SK-N-SH (cell line): Measurements from ENCODE around the gene CNNM1. TPM values are rescaled to one million over a fixed set of nuclear protein-coding genes. Genes with fewer than 3 reads are reported as not detected.

ENCODE experiments used
- CTCF ChIA-PET: fragments of 300-600, 350-600 bp; formaldehyde crosslinking; extraction: SDS; loops from one replicate; lab custom pipeline; 2021; lab: Yijun Ruan, JAX
- POLR2A ChIA-PET: fragments of 350-600 bp; sonication (Branson Sonifier 250); formaldehyde crosslinking; extraction: SDS; loops from one replicate; lab custom pipeline; 2020; ENCODE audit warnings: antibody characterized with exemption, inconsistent platforms; lab: Yijun Ruan, JAX
- DNase-seq: peaks from one replicate; pipeline ENCODE4 v3.0.0; 2012
- H2AFZ ChIP-seq: fragments of 200-600 bp; sonication (generic); 2 replicates; pipeline ENCODE4 v1.8.1; 2016; ENCODE audit warnings: antibody characterized with exemption, mild to moderate bottlenecking, low read depth
- H3F3A ChIP-seq: fragments of 200-600 bp; sonication (generic); replicated peaks from 2 replicates; pipeline ENCODE3; 2016; ENCODE audit warnings: antibody characterized with exemption, mild to moderate bottlenecking; ENCODE audit not compliant: insufficient read depth
- H3K27ac ChIP-seq, 2 experiments: fragments of 200-500 bp in 1 of 2; fragments of 200-600 bp in 1 of 2; sonication (Bioruptor generic) in 1 of 2; sonication (generic), shearing (Covaris generic) in 1 of 2; 2 replicates each; pipeline versions ENCODE4 v1.5.1 to v1.6.1; 2014 to 2016; ENCODE audit warnings: low read depth in 2 of 2, inconsistent platforms in 1 of 2, low read length in 1 of 2, mild to moderate bottlenecking in 1 of 2, mixed read lengths in 1 of 2
- H3K27me3 ChIP-seq: fragments of 200-600 bp; sonication (generic), shearing (Covaris generic); 2 replicates; pipeline ENCODE4 v1.6.1; 2016; ENCODE audit warnings: mixed run types; ENCODE audit not compliant: insufficient read depth
- H3K36me3 ChIP-seq, 2 experiments: fragments of 200-500 bp in 1 of 2; fragments of 200-600 bp in 1 of 2; sonication (Bioruptor generic) in 1 of 2; sonication (generic) in 1 of 2; replicated peaks in 1 of 2; 2 replicates each; pipeline versions ENCODE3 to v1.5.1; 2014 to 2016; ENCODE audit warnings: low read length in 1 of 2, mild to moderate bottlenecking in 1 of 2; ENCODE audit not compliant: insufficient read depth in 2 of 2, control insufficient read depth in 1 of 2
- H3K4me1 ChIP-seq, 2 experiments: fragments of 200-500 bp in 1 of 2; fragments of 200-600 bp in 1 of 2; sonication (Bioruptor generic) in 1 of 2; sonication (generic), shearing (Covaris generic) in 1 of 2; 2 replicates each; pipeline versions ENCODE4 v1.5.1 to v1.6.1; 2014 to 2016; ENCODE audit warnings: low read depth in 1 of 2, low read length in 1 of 2, mixed run types in 1 of 2; ENCODE audit not compliant: insufficient read depth in 2 of 2, control insufficient read depth in 1 of 2
- H3K4me2 ChIP-seq: fragments of 200-600 bp; sonication (generic), shearing (Covaris generic); 2 replicates; pipeline ENCODE4 v1.6.1; 2017; ENCODE audit warnings: mixed run types
- H3K4me3 ChIP-seq, 2 experiments: fragments of 200-500 bp in 1 of 2; fragments of 200-600 bp in 1 of 2; sonication (Bioruptor generic) in 1 of 2; sonication (generic), shearing (Covaris generic) in 1 of 2; 2 replicates each; pipeline versions ENCODE4 v1.5.1 to v1.8.1; 2014 to 2016; ENCODE audit warnings: low read depth in 2 of 2, inconsistent platforms in 1 of 2, low read length in 1 of 2, mild to moderate bottlenecking in 1 of 2, mixed read lengths in 1 of 2, moderate library complexity in 1 of 2
- H3K79me2 ChIP-seq: fragments of 200-600 bp; sonication (generic); 2 replicates; pipeline ENCODE4 v1.8.1; 2017; ENCODE audit warnings: mild to moderate bottlenecking; ENCODE audit not compliant: insufficient read depth
- H3K9ac ChIP-seq: fragments of 200-600 bp; sonication (generic); 2 replicates; pipeline ENCODE4 v1.6.1; 2017; ENCODE audit warnings: mixed run types
- H3K9me2 ChIP-seq: fragments of 200-600 bp; sonication (generic); 2 replicates; pipeline ENCODE4 v1.6.1; 2017; ENCODE audit warnings: mixed run types
- H3K9me3 ChIP-seq: fragments of 200-600 bp; sonication (generic); 2 replicates; pipeline ENCODE4 v1.6.1; 2017; ENCODE audit warnings: mixed run types, mild to moderate bottlenecking, moderate library complexity
- H4K20me1 ChIP-seq: fragments of 200-600 bp; sonication (generic); 2 replicates; pipeline ENCODE4 v1.6.1; 2017; ENCODE audit warnings: mild to moderate bottlenecking, mixed run types; ENCODE audit not compliant: insufficient read depth
- JUND ChIP-seq: IDR thresholded peaks from 2 replicates; pipeline ENCODE4 v1.4.0; 2012
- MAX ChIP-seq: IDR thresholded peaks from 2 replicates; pipeline ENCODE4 v1.4.0; 2012; ENCODE audit warnings: low read depth
- MEF2A ChIP-seq: IDR thresholded peaks from 2 replicates; pipeline ENCODE4 v1.4.0; 2012; ENCODE audit warnings: low read depth, borderline replicate concordance
- MXI1 ChIP-seq: IDR thresholded peaks from 2 replicates; pipeline ENCODE4 v1.6.1; 2012; ENCODE audit warnings: mild to moderate bottlenecking, low read depth, low read length, improper control_type of control experiment
- NFIC ChIP-seq: IDR thresholded peaks from 2 replicates; pipeline ENCODE4 v1.4.0; 2012; ENCODE audit warnings: borderline replicate concordance
- NRF1 ChIP-seq: IDR thresholded peaks from 2 replicates; pipeline ENCODE4 v1.6.1; 2012; ENCODE audit warnings: low read depth, mild to moderate bottlenecking, low read length
- POLR2AphosphoS5 ChIP-seq: IDR thresholded peaks from 2 replicates; pipeline ENCODE4 v1.6.1; 2012; ENCODE audit warnings: low read depth, low read length
- RCOR1 ChIP-seq: fragments of 150-350 bp; IDR thresholded peaks from 2 replicates; pipeline ENCODE4 v1.6.1; 2017; ENCODE audit warnings: antibody characterized with exemption, low read length
- SIN3A ChIP-seq: IDR thresholded peaks from 2 replicates; pipeline ENCODE4 v1.6.1; 2012; ENCODE audit warnings: low read depth, mild to moderate bottlenecking, low read length, moderate library complexity, borderline replicate concordance
- TCF12 ChIP-seq: IDR thresholded peaks from 2 replicates; pipeline ENCODE4 v1.4.0; 2012
- YY1 ChIP-seq: IDR thresholded peaks from 2 replicates; pipeline ENCODE4 v1.4.0; 2012; ENCODE audit warnings: low read depth, mild to moderate bottlenecking
- ZBTB33 ChIP-seq: IDR thresholded peaks from 2 replicates; pipeline ENCODE4 v1.4.0; 2012; ENCODE audit warnings: low read depth, borderline replicate concordance
- WGBS: methylation state at CpG from one replicate; pipeline ENCODE4 v1.1.6; 2017; ENCODE audit warnings: low lambda C conversion rate; 5-methylcytosine and 5-hydroxymethylcytosine counted together
- polyA plus RNA-seq, 3 experiments: library from polyadenylated mRNA; depleted of rRNA; stranded (reverse); fragments of >200 nt; gene quantifications; 2 replicates each; pipeline ENCODE4 v1.2.3, GENCODE V29; 2012

CNNM1 gene
- polyA plus RNA-seq, 1 of the 3 experiments (the other 2 are of a cell fraction) = 0.12 TPM

GRCh38 chr10:99339563-99340047 is 10.4 kb downstream of the CNNM1 start:
- Histone ChIP-seq H3K4me2 (no peak overlapping the region), H3K4me3 (no peak overlapping the region), H3K9ac (no peak overlapping the region), H3K9me3 (no peaks in the 10 kb centered on the region), H3K36me3 (no peaks in the 10 kb centered on the region), H3K79me2 (no peaks in the 10 kb centered on the region), H2AFZ (no peak overlapping the region), H3K4me1 (peaks cover 0 to 12% of the 10 kb centered on the region in 2 experiments; a peak in 2 of 4 replicates), H3K9me2 (no peaks in the 10 kb centered on the region), H3K27me3 (peaks cover 5% of the 10 kb centered on the region; the same call in 1 of the 2 replicates), H4K20me1 (no peaks in the 10 kb centered on the region), H3F3A (no peaks in the 10 kb centered on the region), H3K27ac (no peak overlapping the region)
- ChIA-PET CTCF (no interaction called here), POLR2A (no interaction called here)
- no peak for DNase-seq
- WGBS = 34% methylated on average over 3 of the region's 3 CpGs
- TF ChIP-seq POLR2AphosphoS5 (no peak), RCOR1 (no peak), JUND (no peak), NFIC (no peak), MXI1 (no peak), NRF1 (no peak), YY1 (no peak), MAX (no peak), TCF12 (no peak), SIN3A (no peak), ZBTB33 (no peak)

- H3K27ac ChIP-seq = no peak overlapping the region
- H4K20me1 ChIP-seq = no peaks in the 10 kb centered on the region
- no peak overlapping the region for H3K4me3 ChIP-seq
- TF ChIP-seq MEF2A = no peak
- POLR2A ChIA-PET = no interaction called here
- no peaks in the 10 kb centered on the region for H3K9me3 ChIP-seq
- no peaks in the 10 kb centered on the region for H3K36me3 ChIP-seq
- peaks cover 0 to 12% of the 10 kb centered on the region in 2 experiments; a peak in 2 of 4 replicates for H3K4me1 ChIP-seq
- WGBS = 63% methylated on average over 3 of the region's 3 CpGs
- H3K79me2 ChIP-seq = no peaks in the 10 kb centered on the region
- CTCF ChIA-PET = no interaction called here
- no peak overlapping the region for H3K4me2 ChIP-seq
- H3K9ac ChIP-seq = no peak overlapping the region
- H3F3A ChIP-seq = no peaks in the 10 kb centered on the region
- DNase-seq = no peak
- H3K9me2 ChIP-seq = no peaks in the 10 kb centered on the region
- H3K27me3 ChIP-seq = peaks cover 5% of the 10 kb centered on the region; the same call in 1 of the 2 replicates
- no peak overlapping the region for H2AFZ ChIP-seq
Measured at GRCh38 chr10:99340650-99341049, 11.5 kb downstream of the CNNM1 start.
